LNCaP clone FGC (cell line): ENCODE data around the gene CLDN20.

Source experiments
- DNase-seq: peaks from one replicate; pipeline ENCODE4 v3.0.0-alpha.2; 2011; ENCODE audit warnings: low read depth
- H3K4me3 ChIP-seq: 2 replicates; pipeline ENCODE4 v1.5.1; 2011; ENCODE audit warnings: mild to moderate bottlenecking, low read depth, low read length, control low read depth
- CTCF ChIP-seq: IDR thresholded peaks from 2 replicates; pipeline ENCODE4 v1.5.1; 2012; ENCODE audit warnings: mild to moderate bottlenecking; ENCODE audit not compliant: control insufficient read depth, insufficient read depth; ENCODE audit errors: extremely low read depth

Gene CLDN20

GRCh38 chr6:155245193-155245592, 18.6 kb upstream of the CLDN20 start:
- DNase-seq = no peak
- H3K4me3 ChIP-seq = no peak overlapping the region
- no peak for TF ChIP-seq CTCF

GRCh38 chr6:155245831-155246230, 18.0 kb upstream of the CLDN20 start:
- no peak overlapping the region for H3K4me3 ChIP-seq
- TF ChIP-seq CTCF = no peak
- no peak for DNase-seq

GRCh38 chr6:155246825-155247224, 17.0 kb upstream of the CLDN20 start:
- DNase-seq = no peak
- H3K4me3 ChIP-seq = no peak overlapping the region
- no peak for TF ChIP-seq CTCF

GRCh38 chr6:155247618-155248007, 16.2 kb upstream of the CLDN20 start:
- H3K4me3 ChIP-seq = no peak overlapping the region
- DNase-seq = no peak
- no peak for TF ChIP-seq CTCF

GRCh38 chr6:155248008-155249001, 15.5 kb upstream of the CLDN20 start:
- H3K4me3 ChIP-seq = no peak overlapping the region
- TF ChIP-seq CTCF = peak; percentile 67
- DNase-seq = no peak

GRCh38 chr6:155250701-155251381, 13.0 kb upstream of the CLDN20 start:
- no peak for DNase-seq
- TF ChIP-seq CTCF = no peak
- no peak overlapping the region for H3K4me3 ChIP-seq
